Measurements from ENCODE around the gene CABLES1.

GRCh38 chr18:23095463-23095862 is 39.8 kb upstream of the CABLES1 start:
- TF ChIP-seq, protein P1, sequence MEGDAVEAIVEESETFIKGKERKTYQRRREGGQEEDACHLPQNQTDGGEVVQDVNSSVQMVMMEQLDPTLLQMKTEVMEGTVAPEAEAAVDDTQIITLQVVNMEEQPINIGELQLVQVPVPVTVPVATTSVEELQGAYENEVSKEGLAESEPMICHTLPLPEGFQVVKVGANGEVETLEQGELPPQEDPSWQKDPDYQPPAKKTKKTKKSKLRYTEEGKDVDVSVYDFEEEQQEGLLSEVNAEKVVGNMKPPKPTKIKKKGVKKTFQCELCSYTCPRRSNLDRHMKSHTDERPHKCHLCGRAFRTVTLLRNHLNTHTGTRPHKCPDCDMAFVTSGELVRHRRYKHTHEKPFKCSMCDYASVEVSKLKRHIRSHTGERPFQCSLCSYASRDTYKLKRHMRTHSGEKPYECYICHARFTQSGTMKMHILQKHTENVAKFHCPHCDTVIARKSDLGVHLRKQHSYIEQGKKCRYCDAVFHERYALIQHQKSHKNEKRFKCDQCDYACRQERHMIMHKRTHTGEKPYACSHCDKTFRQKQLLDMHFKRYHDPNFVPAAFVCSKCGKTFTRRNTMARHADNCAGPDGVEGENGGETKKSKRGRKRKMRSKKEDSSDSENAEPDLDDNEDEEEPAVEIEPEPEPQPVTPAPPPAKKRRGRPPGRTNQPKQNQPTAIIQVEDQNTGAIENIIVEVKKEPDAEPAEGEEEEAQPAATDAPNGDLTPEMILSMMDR (IDR thresholded peaks at IDR 0.05; ENCODE audit: insufficient read depth, low read length), result no peak
- TF ChIP-seq SPI1 (IDR thresholded peaks at IDR 0.05; ENCODE audit: borderline replicate concordance, low read depth), result no peak

Measured in HL-60 (cell line).